DND-41 (cell line): ENCODE results near the gene RNF223.

Experiments used
- ATAC-seq: fragments of 200-7000 bp; cut with Tn5 transposase; 3 replicates; pipeline ENCODE4 v1.9.1; 2021; ENCODE audit warnings: low read depth; ENCODE audit not compliant: insufficient read depth
- DNase-seq: peaks from one replicate; pipeline ENCODE4 v3.0.0-alpha.2; 2020
- H2AFZ ChIP-seq: 2 replicates; pipeline ENCODE4 v1.6.0; 2012; ENCODE audit warnings: low read depth, low read length
- H3K27ac ChIP-seq: 2 replicates; pipeline ENCODE4 v1.5.1; 2012; ENCODE audit warnings: low read length, inconsistent platforms
- H3K27me3 ChIP-seq: fragments of 200-600 bp; sonication (generic); 2 replicates; pipeline ENCODE4 v1.6.0; 2012; ENCODE audit warnings: low read length, mild to moderate bottlenecking, inconsistent platforms; ENCODE audit not compliant: insufficient read depth, poor library complexity
- H3K36me3 ChIP-seq: 2 replicates; pipeline ENCODE4 v1.5.1; 2012; ENCODE audit warnings: low read length, inconsistent platforms; ENCODE audit not compliant: insufficient read depth
- H3K4me1 ChIP-seq: 2 replicates; pipeline ENCODE4 v1.5.1; 2012; ENCODE audit warnings: mild to moderate bottlenecking, low read length; ENCODE audit not compliant: insufficient read depth
- H3K4me2 ChIP-seq: 2 replicates; pipeline ENCODE4 v1.6.0; 2012; ENCODE audit warnings: mild to moderate bottlenecking, moderate library complexity, low read length, inconsistent platforms; ENCODE audit not compliant: insufficient read depth
- H3K4me3 ChIP-seq, 2 experiments: fragments of 200-600 bp in 1 of 2; shearing (Covaris generic) in 1 of 2; 2 replicates each; pipeline ENCODE4 v1.5.1; 2012 to 2016; ENCODE audit warnings: inconsistent platforms in 2 of 2, low read length in 2 of 2, mild to moderate bottlenecking in 2 of 2, low read depth in 1 of 2, moderate library complexity in 1 of 2
- H3K79me2 ChIP-seq: 2 replicates; pipeline ENCODE4 v1.6.0; 2012; ENCODE audit warnings: low read length, inconsistent platforms; ENCODE audit not compliant: insufficient read depth
- H3K9ac ChIP-seq: 2 replicates; pipeline ENCODE4 v1.6.0; 2012; ENCODE audit warnings: low read depth, mild to moderate bottlenecking, inconsistent platforms, low read length, moderate library complexity
- H3K9me3 ChIP-seq: 2 replicates; pipeline ENCODE4 v1.5.1; 2012; ENCODE audit warnings: low read length, moderate library complexity, mild to moderate bottlenecking, inconsistent platforms; ENCODE audit not compliant: insufficient read depth, severe bottlenecking
- H4K20me1 ChIP-seq: 2 replicates; pipeline ENCODE4 v1.6.0; 2012; ENCODE audit warnings: low read length; ENCODE audit not compliant: insufficient read depth
- CTCF ChIP-seq: IDR thresholded peaks from 2 replicates; pipeline ENCODE4 v1.5.1; 2012; ENCODE audit warnings: borderline replicate concordance, low read length, moderate library complexity, mild to moderate bottlenecking; ENCODE audit not compliant: poor library complexity, severe bottlenecking; ENCODE audit errors: extremely low read depth
- EZH2 ChIP-seq: IDR thresholded peaks from 3 replicates; pipeline ENCODE4 v1.6.1; 2012; ENCODE audit warnings: borderline replicate concordance, low read depth, mild to moderate bottlenecking, moderate library complexity, low read length, inconsistent platforms; ENCODE audit not compliant: severe bottlenecking

The RNF223 gene

GRCh38 chr1:1081311-1082238, 7.5 kb upstream of the RNF223 start:
- Histone ChIP-seq H3K4me1 (peaks cover 5% of the 10 kb centered on the region; the same call in 1 of the 2 replicates), H2AFZ (no peak overlapping the region), H4K20me1 (peaks cover 18% of the 10 kb centered on the region), H3K36me3 (peaks cover 4% of the 10 kb centered on the region), H3K27ac (no peak overlapping the region), H3K4me2 (no peak overlapping the region), H3K9me3 (no peaks in the 10 kb centered on the region), H3K4me3 (no peak overlapping the region), H3K27me3 (peaks cover 7% of the 10 kb centered on the region), H3K79me2 (no peaks in the 10 kb centered on the region), H3K9ac (no peak overlapping the region)
- no peak for TF ChIP-seq CTCF
- TF ChIP-seq EZH2: no peak
- DNase-seq (no peak), ATAC-seq (no peak)

- ATAC-seq: no peak
- peaks cover 7% of the 10 kb centered on the region for H3K27me3 ChIP-seq
- no peak overlapping the region for H3K27ac ChIP-seq
- H3K4me3 ChIP-seq: no peak overlapping the region
- H2AFZ ChIP-seq: no peak overlapping the region
- DNase-seq: no peak
- H3K4me2 ChIP-seq: no peak overlapping the region
- no peaks in the 10 kb centered on the region for H3K9me3 ChIP-seq
- TF ChIP-seq CTCF (no peak), EZH2 (no peak)
- H3K4me1 ChIP-seq: peaks cover 5% of the 10 kb centered on the region; the same call in 1 of the 2 replicates
- peaks cover 14% of the 10 kb centered on the region for H4K20me1 ChIP-seq
- no peaks in the 10 kb centered on the region for H3K79me2 ChIP-seq
- no peak overlapping the region for H3K9ac ChIP-seq
- H3K36me3 ChIP-seq: no peaks in the 10 kb centered on the region
Measured at GRCh38 chr1:1080951-1081310, 6.8 kb upstream of the RNF223 start.

GRCh38 chr1:1080122-1080757, 6.1 kb upstream of the RNF223 start:
- H4K20me1 ChIP-seq: peaks cover 15% of the 10 kb centered on the region
- ATAC-seq (peak; percentile 19), DNase-seq (no peak)
- H3K79me2 ChIP-seq: no peaks in the 10 kb centered on the region
- no peak overlapping the region for H3K9ac ChIP-seq
- H3K36me3 ChIP-seq: no peaks in the 10 kb centered on the region
- H3K9me3 ChIP-seq: no peaks in the 10 kb centered on the region
- H2AFZ ChIP-seq: no peak overlapping the region
- no peak overlapping the region for H3K4me2 ChIP-seq
- no peak overlapping the region for H3K4me3 ChIP-seq
- no peak for TF ChIP-seq CTCF
- no peak for TF ChIP-seq EZH2
- H3K4me1 ChIP-seq: peaks cover 5% of the 10 kb centered on the region; the same call in 1 of the 2 replicates
- H3K27ac ChIP-seq: no peak overlapping the region
- H3K27me3 ChIP-seq: peaks cover 7% of the 10 kb centered on the region
